ENCODE measurements around the gene C9orf152. TPM values are rescaled to one million over a fixed set of nuclear protein-coding genes. Genes with fewer than 3 reads are reported as not detected.
"Not testable (repeated sequence)": the region's sequence is repeated elsewhere in the genome, so short reads cannot be mapped to it uniquely, and the experiment has no call there.

The C9orf152 gene
- polyA plus RNA-seq (ENCODE audit: insufficient read length in 4 of 4), result under 1 TPM; 0.28 to 0.53 (median 0.42) TPM

- no peak for DNase-seq (ENCODE audit: low read depth in 4 of 4, low spot score in 3 of 4)
Measured at GRCh38 chr9:110208031-110208430, at the start of gene C9orf152. C9orf152 (minus strand) TSS chr9:110208159; CDS start chr9:110207579, 580 bp downstream.

GRCh38 chr9:110257097-110257841 lies 49.3 kb upstream of the C9orf152 start:
- peak in 1 of 4 donors; percentile 5 for DNase-seq (ENCODE audit: low read depth in 4 of 4, low spot score in 3 of 4)

- DNase-seq (ENCODE audit: low read depth in 4 of 4, low spot score in 3 of 4), result peak; percentile 74 to 81 (median 77)
Measured at GRCh38 chr9:110256380-110257096, 48.6 kb upstream of the C9orf152 start, which contains the start of gene TXN. TXN (minus strand) TSS chr9:110256507; CDS start chr9:110256435, 72 bp downstream.

- peak in 3 of 4 donors; percentile 6 to 35 (median 34) for DNase-seq (ENCODE audit: low read depth in 4 of 4, low spot score in 3 of 4)
Measured at GRCh38 chr9:110255463-110256379, 47.8 kb upstream of the C9orf152 start.

GRCh38 chr9:110255034-110255462 lies 47.1 kb upstream of the C9orf152 start:
- DNase-seq (ENCODE audit: low read depth in 4 of 4, low spot score in 3 of 4), result peak in 1 of 4 donors; percentile 14

- no peak for DNase-seq (ENCODE audit: low read depth in 4 of 4, low spot score in 3 of 4)
Measured at GRCh38 chr9:110254500-110254899, 46.5 kb upstream of the C9orf152 start.

GRCh38 chr9:110252509-110253139 lies 44.7 kb upstream of the C9orf152 start:
- DNase-seq (ENCODE audit: low read depth in 4 of 4, low spot score in 3 of 4), result no peak

- not testable (repeated sequence) for DNase-seq (ENCODE audit: low read depth in 4 of 4, low spot score in 3 of 4)
Measured at GRCh38 chr9:110251770-110252169, 43.8 kb upstream of the C9orf152 start.

GRCh38 chr9:110251212-110251611 lies 43.3 kb upstream of the C9orf152 start:
- DNase-seq (ENCODE audit: low read depth in 4 of 4, low spot score in 3 of 4), result no peak

GRCh38 chr9:110249603-110250002 lies 41.6 kb upstream of the C9orf152 start:
- no peak for DNase-seq (ENCODE audit: low read depth in 4 of 4, low spot score in 3 of 4)

GRCh38 chr9:110248361-110248760 lies 40.4 kb upstream of the C9orf152 start:
- DNase-seq (ENCODE audit: low read depth in 4 of 4, low spot score in 3 of 4), result no peak

GRCh38 chr9:110246214-110246613 lies 38.3 kb upstream of the C9orf152 start:
- DNase-seq (ENCODE audit: low read depth in 4 of 4, low spot score in 3 of 4), result no peak

GRCh38 chr9:110244616-110245015 lies 36.7 kb upstream of the C9orf152 start:
- DNase-seq (ENCODE audit: low read depth in 4 of 4, low spot score in 3 of 4), result no peak

- DNase-seq (ENCODE audit: low read depth in 4 of 4, low spot score in 3 of 4), result no peak
Measured at GRCh38 chr9:110241858-110242321, 33.9 kb upstream of the C9orf152 start.

- DNase-seq (ENCODE audit: low read depth in 4 of 4, low spot score in 3 of 4), result no peak
Measured at GRCh38 chr9:110241260-110241857, 33.4 kb upstream of the C9orf152 start.

GRCh38 chr9:110240198-110240597 lies 32.2 kb upstream of the C9orf152 start:
- DNase-seq (ENCODE audit: low read depth in 4 of 4, low spot score in 3 of 4), result no peak

- no peak for DNase-seq (ENCODE audit: low read depth in 4 of 4, low spot score in 3 of 4)
Measured at GRCh38 chr9:110228321-110228720, 20.4 kb upstream of the C9orf152 start.

GRCh38 chr9:110224583-110224982 lies 16.6 kb upstream of the C9orf152 start:
- no peak for DNase-seq (ENCODE audit: low read depth in 4 of 4, low spot score in 3 of 4)

- DNase-seq (ENCODE audit: low read depth in 4 of 4, low spot score in 3 of 4), result no peak
Measured at GRCh38 chr9:110220809-110221208, 12.8 kb upstream of the C9orf152 start.
